ENCODE measurements around the gene ADGRL1. TPM values are rescaled to one million over a fixed set of nuclear protein-coding genes. Genes with fewer than 3 reads are reported as not detected.
A peak's percentile ranks its signal among the peaks of the same experiment; 100 is the strongest.
"Not testable (repeated sequence)": the region's sequence is repeated elsewhere in the genome, so short reads cannot be mapped to it uniquely, and the experiment has no call there.

The ADGRL1 gene
- total RNA-seq, 1 donor from 2014 or later = 106 TPM

DNA sequence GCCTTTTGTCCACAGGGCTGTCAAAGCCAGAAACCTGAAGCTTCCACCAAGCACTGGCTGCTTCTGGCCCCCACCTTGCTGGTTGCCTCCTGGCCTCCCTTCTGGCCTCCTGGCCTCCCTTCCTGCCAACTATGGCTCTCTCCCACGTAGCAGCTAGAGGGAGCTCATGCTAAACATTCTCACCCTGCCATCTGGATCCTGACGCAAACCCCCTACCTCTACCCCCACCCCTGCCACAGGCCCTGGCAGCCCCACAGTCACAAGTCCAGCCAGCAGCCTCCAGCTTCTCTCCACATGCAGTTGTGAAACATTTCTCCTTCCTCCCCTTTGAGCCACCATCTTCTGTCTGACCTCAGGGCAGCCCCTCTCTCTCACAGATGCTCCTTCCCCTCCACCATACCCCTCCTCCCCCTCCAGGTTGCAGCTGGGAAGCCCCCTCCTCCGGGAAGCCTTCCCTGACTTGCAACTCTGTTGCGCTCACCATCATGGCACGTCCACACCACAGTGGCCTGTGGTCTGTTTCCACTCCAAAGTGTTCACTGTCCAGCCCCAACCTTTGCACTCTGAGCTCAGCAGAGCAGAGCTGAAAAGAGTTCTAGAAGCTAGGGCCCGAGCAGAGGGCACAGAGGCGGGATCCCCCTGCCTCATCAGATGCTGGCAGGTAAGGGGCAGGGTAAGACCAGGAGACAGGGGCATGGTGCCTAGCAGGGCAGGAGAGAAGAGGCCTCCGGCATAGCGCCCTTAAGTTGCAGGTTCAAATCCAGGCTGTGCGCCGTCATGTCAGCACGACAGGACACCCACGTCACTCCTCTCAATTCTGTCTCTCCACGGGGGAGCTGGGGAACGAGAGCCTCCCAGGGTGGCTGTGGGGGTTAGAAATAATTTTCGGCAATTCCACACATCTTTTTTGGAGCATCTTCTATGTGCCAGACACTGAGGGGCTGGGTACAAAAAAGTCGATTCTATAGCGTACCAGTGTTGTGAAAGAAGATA is 7.3 kb downstream of the ADGRL1 start:
- Mint-ChIP-seq H3K27ac (no peak overlapping the region), H3K9me3 (peaks cover 3% of the 10 kb centered on the region)
- DNase-seq (ENCODE audit: low spot score in 2 of 2, unreplicated experiment in 2 of 2) = no peak

DNA sequence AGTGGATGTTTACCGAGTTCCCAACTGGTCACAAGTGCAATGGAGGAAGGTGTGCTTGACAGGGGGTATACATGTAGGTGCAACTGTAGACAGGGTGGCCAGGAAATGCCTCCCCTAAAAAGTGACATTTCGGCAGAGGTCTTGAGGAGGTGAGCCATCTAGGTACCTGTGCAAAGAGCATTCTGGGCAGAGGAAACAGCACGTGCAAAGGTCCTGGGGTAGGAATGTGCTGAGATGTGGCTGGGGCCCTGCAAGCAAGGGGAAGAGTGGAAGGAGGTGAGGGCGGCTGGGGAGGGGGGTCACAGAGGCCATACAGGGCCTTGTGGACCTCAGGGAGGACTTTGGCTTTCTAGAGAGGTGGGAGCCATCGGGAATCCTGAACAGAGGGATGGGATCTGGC is 8.1 kb downstream of the ADGRL1 start:
- Mint-ChIP-seq H3K27me3 (ENCODE audit: low read depth) (no peaks in the 10 kb centered on the region), H3K27ac (peak overlapping the region; percentile 19), H3K36me3 (peaks cover 7% of the 10 kb centered on the region), H3K4me1 (peaks cover 1% of the 10 kb centered on the region), H3K4me3 (no peak overlapping the region), H3K9me3 (peaks cover 3% of the 10 kb centered on the region)
- TF ChIP-seq CTCF (IDR thresholded peaks at IDR 0.05; ENCODE audit: unreplicated experiment) = no peak
- no peak for DNase-seq (ENCODE audit: low spot score in 2 of 2, unreplicated experiment in 2 of 2)

More for the DNA sequence above, 7.3 kb downstream of the ADGRL1 start:
- H3K36me3 Mint-ChIP-seq = peaks cover 7% of the 10 kb centered on the region
- H3K27me3 Mint-ChIP-seq (ENCODE audit: low read depth) = no peaks in the 10 kb centered on the region
- no peak overlapping the region for H3K4me3 Mint-ChIP-seq
- H3K4me1 Mint-ChIP-seq = peaks cover 1% of the 10 kb centered on the region
- TF ChIP-seq CTCF (IDR thresholded peaks at IDR 0.05; ENCODE audit: unreplicated experiment) = no peak

DNA sequence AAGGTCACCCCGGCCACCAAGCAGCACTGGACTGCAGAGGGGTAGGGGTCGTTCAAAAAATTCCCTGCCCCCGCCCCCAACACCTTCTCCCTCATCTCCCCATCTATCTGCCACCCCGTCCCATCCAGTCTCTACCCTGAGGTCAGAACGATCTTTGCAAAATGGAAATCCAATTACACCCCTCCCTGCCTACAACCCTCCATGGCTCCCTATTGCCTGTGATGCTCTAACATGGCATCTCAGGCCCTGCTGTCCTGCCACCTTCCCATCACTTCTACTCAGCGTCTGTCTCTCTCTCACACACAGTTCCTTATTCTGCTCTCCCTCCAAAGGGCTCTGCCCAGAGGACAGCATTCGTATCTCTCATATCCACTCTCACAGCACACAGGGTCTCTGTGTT is 8.7 kb downstream of the ADGRL1 start:
- not testable (repeated sequence) for H3K4me1 Mint-ChIP-seq; H3K27ac Mint-ChIP-seq; H3K27me3 Mint-ChIP-seq (ENCODE audit: low read depth); H3K4me3 Mint-ChIP-seq; H3K9me3 Mint-ChIP-seq; H3K36me3 Mint-ChIP-seq; DNase-seq (ENCODE audit: low spot score in 2 of 2, unreplicated experiment in 2 of 2)

DNA sequence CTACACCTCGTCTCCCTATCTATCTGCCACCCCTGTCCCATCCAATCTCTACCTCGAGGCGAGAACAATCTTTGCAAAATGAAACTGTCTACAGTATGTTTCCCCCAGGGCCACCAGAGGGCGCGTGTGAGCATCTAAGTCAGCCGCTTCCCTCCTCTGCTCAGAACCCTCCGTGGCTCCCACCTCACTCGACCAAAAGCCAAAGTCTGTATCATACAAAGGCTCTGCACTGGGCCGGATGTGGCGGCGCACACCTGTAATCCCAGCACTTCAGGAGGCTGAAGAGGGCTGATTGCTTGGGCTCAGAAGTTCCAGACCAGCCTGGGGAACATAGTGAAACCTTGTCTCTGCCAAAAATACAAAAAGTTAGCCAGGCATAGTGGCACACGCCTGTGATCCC is 9.9 kb downstream of the ADGRL1 start:
- TF ChIP-seq CTCF (IDR thresholded peaks at IDR 0.05; ENCODE audit: unreplicated experiment) = peak; percentile 57
- not testable (repeated sequence) for H3K9me3 Mint-ChIP-seq; H3K27ac Mint-ChIP-seq; H3K4me1 Mint-ChIP-seq; H3K4me3 Mint-ChIP-seq; H3K36me3 Mint-ChIP-seq; H3K27me3 Mint-ChIP-seq (ENCODE audit: low read depth)
- DNase-seq (ENCODE audit: low spot score in 2 of 2, unreplicated experiment in 2 of 2) = peak in 1 of 2 experiments; percentile 73

GRCh38 chr19:14195216-14195615 is 10.8 kb downstream of the ADGRL1 start:
- not testable (repeated sequence) for H3K4me1 Mint-ChIP-seq; H3K9me3 Mint-ChIP-seq; DNase-seq (ENCODE audit: low spot score in 2 of 2, unreplicated experiment in 2 of 2); H3K27me3 Mint-ChIP-seq (ENCODE audit: low read depth); H3K4me3 Mint-ChIP-seq; H3K27ac Mint-ChIP-seq
- H3K36me3 Mint-ChIP-seq = peaks cover 12% of the 10 kb centered on the region

- Mint-ChIP-seq H3K36me3 (peaks cover 14% of the 10 kb centered on the region), H3K27ac (no peak overlapping the region), H3K27me3 (ENCODE audit: low read depth) (no peaks in the 10 kb centered on the region), H3K9me3 (no peaks in the 10 kb centered on the region), H3K4me1 (peaks cover 9% of the 10 kb centered on the region), H3K4me3 (no peak overlapping the region)
- TF ChIP-seq CTCF (IDR thresholded peaks at IDR 0.05; ENCODE audit: unreplicated experiment) = no peak
- DNase-seq (ENCODE audit: low spot score in 2 of 2, unreplicated experiment in 2 of 2) = no peak
Measured at GRCh38 chr19:14189415-14189814, 16.6 kb downstream of the ADGRL1 start.

DNA sequence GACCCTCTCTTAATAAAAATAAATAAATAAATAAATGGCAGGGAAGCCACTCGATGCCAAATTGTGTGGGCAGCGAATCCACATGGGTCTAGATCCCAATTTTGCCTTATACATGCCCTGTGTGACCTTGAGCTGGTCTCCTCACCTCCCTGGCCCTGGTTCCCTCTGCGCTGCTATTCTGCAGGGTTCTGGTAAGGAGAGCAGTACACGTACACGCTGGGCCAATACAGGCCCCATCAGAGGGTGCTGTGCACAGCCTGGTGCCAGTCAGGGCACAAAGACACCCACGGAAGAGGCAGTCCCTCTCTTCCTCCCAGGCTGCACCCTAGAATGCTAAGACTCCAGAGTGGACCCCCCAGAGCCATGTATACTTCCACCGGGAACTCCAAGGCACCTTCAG is 17.9 kb downstream of the ADGRL1 start:
- H3K27me3 Mint-ChIP-seq (ENCODE audit: low read depth); DNase-seq (ENCODE audit: low spot score in 2 of 2, unreplicated experiment in 2 of 2); H3K4me3 Mint-ChIP-seq; H3K27ac Mint-ChIP-seq; H3K9me3 Mint-ChIP-seq; H3K4me1 Mint-ChIP-seq: not testable (repeated sequence)
- H3K36me3 Mint-ChIP-seq = peaks cover 14% of the 10 kb centered on the region
